ENCODE data around the gene POU6F1.
"Not testable (repeated sequence)": the region's sequence is repeated elsewhere in the genome, so short reads cannot be mapped to it uniquely, and the experiment has no call there.

Gene POU6F1

GRCh38 chr12:51217968-51218606 lies at the start of gene POU6F1:
Gene POU6F1, minus strand, starts transcription at chr12:51218062. Its CDS starts 11,226 bp downstream, at chr12:51206836.
- DNase-seq = peak; percentile 60

GRCh38 chr12:51265024-51265423 lies 47.2 kb upstream of the POU6F1 start:
- no peak for DNase-seq

GRCh38 chr12:51264297-51264696 lies 46.4 kb upstream of the POU6F1 start:
- no peak for DNase-seq

GRCh38 chr12:51263341-51263740 lies 45.5 kb upstream of the POU6F1 start:
- no peak for DNase-seq

GRCh38 chr12:51262758-51263177 lies 44.9 kb upstream of the POU6F1 start:
- DNase-seq = no peak

- not testable (repeated sequence) for DNase-seq
Measured at GRCh38 chr12:51259600-51259999, 41.7 kb upstream of the POU6F1 start.

- DNase-seq = no peak
Measured at GRCh38 chr12:51254536-51254935, 36.7 kb upstream of the POU6F1 start.

- no peak for DNase-seq
Measured at GRCh38 chr12:51253276-51253675, 35.4 kb upstream of the POU6F1 start.

GRCh38 chr12:51247523-51248206 lies 29.8 kb upstream of the POU6F1 start:
- DNase-seq = no peak

GRCh38 chr12:51246254-51246853 lies 28.5 kb upstream of the POU6F1 start:
- no peak for DNase-seq

- no peak for DNase-seq
Measured at GRCh38 chr12:51245476-51246253, 27.8 kb upstream of the POU6F1 start.

- DNase-seq = no peak
Measured at GRCh38 chr12:51244269-51244668, 26.4 kb upstream of the POU6F1 start.

- DNase-seq = no peak
Measured at GRCh38 chr12:51242876-51243275, 25.0 kb upstream of the POU6F1 start.

GRCh38 chr12:51242120-51242519 lies 24.3 kb upstream of the POU6F1 start:
- no peak for DNase-seq

- DNase-seq = no peak
Measured at GRCh38 chr12:51240971-51241370, 23.1 kb upstream of the POU6F1 start.

GRCh38 chr12:51238510-51239334 lies 20.9 kb upstream of the POU6F1 start, which contains the start of gene DAZAP2:
Gene DAZAP2, plus strand, starts transcription at chr12:51238826. Its CDS starts 82 bp downstream, at chr12:51238908.
- peak; percentile 87 for DNase-seq

- no peak for DNase-seq
Measured at GRCh38 chr12:51238037-51238509, 20.2 kb upstream of the POU6F1 start.

- DNase-seq = no peak
Measured at GRCh38 chr12:51234530-51234929, 16.7 kb upstream of the POU6F1 start.

- DNase-seq = no peak
Measured at GRCh38 chr12:51232642-51233041, 14.8 kb upstream of the POU6F1 start.

GRCh38 chr12:51229116-51229809 lies 11.4 kb upstream of the POU6F1 start:
- no peak for DNase-seq

- DNase-seq = no peak
Measured at GRCh38 chr12:51227962-51228361, 10.1 kb upstream of the POU6F1 start.

- DNase-seq = not testable (repeated sequence)
Measured at GRCh38 chr12:51227112-51227511, 9.2 kb upstream of the POU6F1 start.
